GM18870 (cell line): ENCODE results near the gene RAD51B.

Experiments used
- ATAC-seq: cut with Tn5 transposase; IDR thresholded peaks from one replicate; pipeline ENCODE4 v1.9.1; 2021; ENCODE audit warnings: moderate library complexity; ENCODE audit not compliant: unreplicated experiment

The RAD51B gene

GRCh38 chr14:68228656-68229055 is 409.1 kb downstream of the RAD51B start:
- ATAC-seq: no peak

DNA sequence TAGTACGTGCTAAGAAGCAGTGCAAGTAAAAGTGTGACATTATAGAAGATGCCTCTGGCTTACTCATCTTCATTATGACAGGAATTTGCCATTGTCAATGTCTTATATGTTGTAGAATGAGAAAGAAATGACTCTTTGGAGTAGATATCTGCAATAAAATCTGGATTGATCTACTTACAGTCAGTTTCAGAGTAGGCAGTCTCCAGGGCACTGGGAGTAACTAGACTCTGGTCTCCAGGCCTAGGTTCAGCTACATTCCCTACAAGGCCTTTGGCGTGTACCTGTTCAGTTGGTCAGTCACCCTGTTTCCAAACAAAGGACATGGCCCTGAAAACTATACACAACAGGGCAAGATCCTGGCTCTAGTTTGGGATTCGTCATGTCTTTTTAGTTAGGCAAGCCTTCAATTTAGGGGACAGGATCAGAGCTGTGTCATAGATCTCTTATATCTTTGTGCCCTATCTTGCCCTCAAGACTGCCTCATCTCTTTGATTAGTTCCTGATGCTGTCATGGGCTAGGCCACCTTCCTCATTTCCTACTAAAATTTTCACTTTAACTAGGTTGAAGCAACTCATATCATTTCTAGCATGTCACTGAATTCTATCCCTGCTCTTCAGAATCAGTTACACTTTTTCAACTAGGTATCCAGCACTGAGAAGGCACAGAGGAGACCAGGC is 410.0 kb downstream of the RAD51B start:
- no peak for ATAC-seq

GRCh38 chr14:68230202-68230949 is 410.8 kb downstream of the RAD51B start:
- no peak for ATAC-seq

DNA sequence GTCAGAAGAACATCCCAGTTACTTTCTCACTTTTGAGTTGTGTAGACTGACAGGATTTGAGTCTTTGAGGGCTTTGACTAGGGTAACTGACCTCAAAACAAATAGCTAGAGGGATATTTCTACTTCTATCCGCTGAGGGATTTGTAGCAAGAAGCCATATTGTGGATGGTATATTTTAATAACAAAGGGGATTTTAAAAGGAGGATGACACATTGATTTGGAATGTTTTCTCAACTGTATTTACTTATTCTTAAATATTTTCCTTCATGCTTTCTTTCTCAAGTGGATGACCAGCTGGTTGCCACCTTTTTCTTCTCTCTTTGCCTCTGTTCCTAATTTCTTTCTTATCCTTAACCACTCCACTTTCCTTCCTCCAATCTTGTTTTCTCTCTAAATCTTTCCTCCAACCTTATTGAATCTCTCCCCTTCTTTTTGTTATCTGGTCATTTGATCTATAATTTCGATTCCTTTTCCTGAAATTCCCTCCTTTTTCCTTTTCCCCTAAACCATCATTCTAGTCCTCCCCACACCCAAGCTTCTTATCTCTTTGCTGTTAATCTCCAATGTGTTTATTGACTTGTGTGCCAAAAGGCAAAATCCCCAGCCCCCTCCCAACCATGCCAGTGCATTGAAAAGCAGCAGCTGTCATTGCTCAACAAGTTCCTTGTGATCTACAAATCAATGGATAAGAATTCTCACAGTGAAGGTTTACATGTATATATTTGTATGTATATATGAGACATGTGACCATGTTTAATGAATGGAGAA is 411.6 kb downstream of the RAD51B start:
- no peak for ATAC-seq

DNA sequence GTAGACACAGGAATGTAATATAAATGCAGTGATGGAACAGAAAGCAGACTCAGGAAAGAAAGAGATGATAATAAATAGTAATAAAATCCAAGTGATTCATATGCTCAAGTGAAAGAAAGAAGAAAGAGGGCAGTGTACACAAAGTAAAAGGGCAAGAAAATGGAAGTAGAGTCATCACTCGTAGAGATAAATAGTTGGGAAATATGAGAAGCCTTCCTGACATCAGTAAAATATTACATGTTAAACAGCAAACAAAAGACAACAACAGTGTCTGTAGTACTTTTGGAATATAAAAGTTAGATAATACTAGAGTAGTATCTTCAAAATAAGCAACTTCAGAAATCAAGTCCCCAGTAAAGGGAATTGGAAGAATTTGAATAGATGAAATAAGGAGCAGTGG is 412.3 kb downstream of the RAD51B start:
- no peak for ATAC-seq

DNA sequence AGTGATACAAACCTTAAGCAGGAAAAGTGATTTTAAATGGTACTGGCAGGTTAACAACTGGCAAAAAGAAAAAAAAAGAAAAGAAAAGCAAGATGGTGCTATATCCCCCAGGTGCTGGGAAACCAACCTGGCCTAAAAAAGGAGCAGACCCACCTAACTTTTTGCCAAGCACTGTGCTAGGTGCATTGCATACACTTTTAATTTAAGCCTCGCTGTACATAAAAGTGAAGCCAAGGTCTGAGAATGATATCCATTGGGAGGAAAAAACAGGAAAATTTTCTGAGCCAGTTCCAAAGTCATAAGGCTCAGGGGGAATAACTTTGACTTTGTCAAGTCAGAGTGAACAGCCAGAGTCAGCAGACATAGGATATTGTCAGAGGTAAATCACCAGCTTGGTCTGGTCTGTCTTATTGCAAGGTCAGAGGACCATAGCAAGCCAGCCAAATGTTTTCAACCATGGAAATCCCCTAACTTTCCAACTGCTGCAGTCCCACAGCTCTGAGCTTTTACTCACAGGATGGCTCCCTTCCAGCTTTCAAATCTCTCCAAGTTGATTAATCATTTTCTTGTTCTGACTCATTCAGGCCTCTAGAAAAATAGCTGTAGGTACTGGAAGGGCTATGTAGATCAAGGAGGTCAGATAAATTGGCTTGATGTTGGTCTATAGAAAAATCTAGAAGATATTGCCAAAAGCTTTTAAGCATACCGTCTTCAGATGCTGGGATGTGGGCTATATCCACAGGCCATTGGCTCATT is 412.9 kb downstream of the RAD51B start:
- peak; percentile 82 for ATAC-seq

- ATAC-seq: no peak
Measured at GRCh38 chr14:68233101-68233784, 413.7 kb downstream of the RAD51B start.

- no peak for ATAC-seq
Measured at GRCh38 chr14:68234101-68234905, 414.7 kb downstream of the RAD51B start.

DNA sequence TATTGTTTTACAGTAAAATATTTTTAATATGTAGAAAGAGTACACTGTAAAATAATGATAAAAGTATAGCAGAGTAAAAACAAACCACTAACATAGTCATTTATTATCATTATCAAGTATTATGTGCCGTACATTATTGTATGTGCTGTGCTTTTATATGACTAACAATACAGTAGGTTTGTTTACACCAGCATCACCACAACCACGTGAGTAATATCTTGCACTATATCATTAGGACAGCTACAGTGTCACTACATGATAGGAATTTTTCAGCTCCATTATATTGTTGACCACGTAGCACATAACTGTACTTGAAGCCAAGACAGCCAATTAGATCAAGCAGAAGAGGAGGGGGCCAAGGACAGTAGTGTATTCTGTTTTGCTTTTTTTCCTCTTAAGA is 415.4 kb downstream of the RAD51B start:
- ATAC-seq: no peak

GRCh38 chr14:68236582-68237458 is 417.2 kb downstream of the RAD51B start:
- ATAC-seq: no peak

- ATAC-seq: no peak
Measured at GRCh38 chr14:68238551-68238950, 419.0 kb downstream of the RAD51B start.

- no peak for ATAC-seq
Measured at GRCh38 chr14:68238976-68239375, 419.4 kb downstream of the RAD51B start.

DNA sequence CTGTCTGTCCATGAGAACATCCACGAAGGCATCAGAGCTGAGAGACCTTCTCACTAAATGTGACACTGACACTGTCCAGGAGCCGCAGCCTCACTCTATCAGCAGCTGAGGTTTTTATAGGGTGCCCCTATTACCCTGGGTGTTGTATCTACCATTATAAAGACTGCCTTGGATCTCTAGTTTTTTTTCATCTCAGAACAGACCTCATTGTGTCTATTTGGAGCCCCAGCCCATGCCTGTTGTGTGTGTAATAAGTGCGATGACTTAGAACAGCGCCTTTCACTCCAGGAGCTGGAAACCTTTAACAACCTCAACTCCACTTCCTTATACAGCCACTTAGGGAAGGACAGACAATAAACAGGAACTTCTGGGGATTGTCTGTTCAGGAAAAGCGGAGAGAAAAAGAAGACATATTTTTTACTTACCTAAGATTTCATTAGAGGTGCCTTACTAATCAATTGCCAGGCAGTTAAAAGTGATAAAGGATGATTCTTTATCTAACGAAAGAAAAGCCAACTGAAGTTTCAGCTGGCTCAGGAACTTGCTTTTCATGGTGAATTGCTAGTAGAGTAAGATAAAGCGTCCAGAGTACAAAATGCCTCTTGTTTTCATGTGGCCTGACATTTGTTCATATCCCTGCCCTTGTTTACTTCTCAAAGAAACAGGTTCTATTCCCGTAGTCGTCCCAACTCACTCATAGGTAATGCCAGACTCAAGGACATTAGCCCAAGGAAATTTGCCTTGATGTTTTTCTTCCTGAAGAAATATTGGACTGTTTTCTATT is 420.6 kb downstream of the RAD51B start:
- ATAC-seq: no peak

DNA sequence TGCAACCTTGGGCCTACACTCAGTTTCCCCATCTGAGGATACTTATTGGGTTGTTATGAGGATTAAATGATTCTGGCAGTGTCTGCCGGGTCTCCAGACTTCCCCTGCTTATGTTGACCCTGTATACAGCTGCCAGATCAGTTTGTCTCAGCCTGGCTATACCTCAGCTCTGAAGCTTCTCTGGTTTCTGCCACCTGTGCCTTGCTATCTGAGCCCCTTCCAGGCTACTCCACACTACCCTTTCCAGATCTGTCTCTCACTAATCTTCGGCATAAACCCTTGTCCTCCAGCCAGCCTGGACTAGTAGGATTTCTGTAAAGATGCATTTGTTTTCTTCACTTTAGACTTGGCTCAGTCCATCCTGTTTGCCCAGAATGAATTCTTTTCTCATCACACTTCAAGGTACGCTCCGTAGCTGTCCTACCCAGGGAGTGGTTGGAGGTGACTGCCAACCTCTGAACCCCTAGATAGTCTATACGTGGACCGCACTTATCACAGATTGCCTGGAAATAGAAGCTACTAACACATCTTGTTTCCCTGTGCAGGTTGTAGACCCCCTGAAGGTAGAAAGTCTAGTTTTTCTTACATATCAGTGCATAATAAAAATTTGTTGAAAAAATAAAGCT is 422.4 kb downstream of the RAD51B start:
- ATAC-seq: no peak

DNA sequence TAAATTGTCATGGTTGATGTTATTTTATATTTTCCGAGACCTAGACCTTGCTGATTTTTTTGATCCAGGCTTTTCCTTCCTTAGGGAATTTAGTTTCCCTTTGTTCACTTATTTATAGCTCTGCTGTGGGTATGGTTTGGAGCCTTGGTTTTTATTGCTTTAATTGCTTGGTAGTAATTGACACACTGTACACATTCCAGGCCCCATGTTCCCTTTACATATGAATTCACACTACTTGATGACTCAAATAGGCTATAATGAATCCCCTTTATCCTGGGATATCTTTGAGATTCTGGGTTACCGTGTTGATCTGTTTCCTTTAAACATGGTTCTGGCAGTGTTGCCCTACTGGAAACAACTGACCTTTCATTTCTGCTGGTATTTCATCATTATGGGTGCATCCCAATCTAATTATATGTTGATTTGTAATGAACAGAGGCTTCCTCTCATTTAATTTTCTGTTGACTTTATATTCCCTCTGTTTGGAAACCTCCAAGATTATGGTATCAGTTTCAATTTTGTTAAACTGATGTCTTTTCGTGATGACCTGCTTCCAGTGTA is 424.0 kb downstream of the RAD51B start:
- ATAC-seq: no peak

GRCh38 chr14:68244262-68244980 is 424.8 kb downstream of the RAD51B start:
- ATAC-seq: no peak
